Stimulated activated CD4-positive, alpha-beta T cell treated with anti-CD3 and anti-CD28 coated beads, TNF-alpha, amount 100 ng/mL, for 4 hours (primary cell): ENCODE data around the gene CHN2.
"Not testable (repeated sequence)": the region's sequence is repeated elsewhere in the genome, so short reads cannot be mapped to it uniquely, and the experiment has no call there.

Experiments
- DNase-seq, 3 experiments: peaks; one replicate each; pipeline ENCODE4 v3.0.0-alpha.2; 2020; ENCODE audit warnings: low read depth in 3 of 3

CHN2 gene

DNA sequence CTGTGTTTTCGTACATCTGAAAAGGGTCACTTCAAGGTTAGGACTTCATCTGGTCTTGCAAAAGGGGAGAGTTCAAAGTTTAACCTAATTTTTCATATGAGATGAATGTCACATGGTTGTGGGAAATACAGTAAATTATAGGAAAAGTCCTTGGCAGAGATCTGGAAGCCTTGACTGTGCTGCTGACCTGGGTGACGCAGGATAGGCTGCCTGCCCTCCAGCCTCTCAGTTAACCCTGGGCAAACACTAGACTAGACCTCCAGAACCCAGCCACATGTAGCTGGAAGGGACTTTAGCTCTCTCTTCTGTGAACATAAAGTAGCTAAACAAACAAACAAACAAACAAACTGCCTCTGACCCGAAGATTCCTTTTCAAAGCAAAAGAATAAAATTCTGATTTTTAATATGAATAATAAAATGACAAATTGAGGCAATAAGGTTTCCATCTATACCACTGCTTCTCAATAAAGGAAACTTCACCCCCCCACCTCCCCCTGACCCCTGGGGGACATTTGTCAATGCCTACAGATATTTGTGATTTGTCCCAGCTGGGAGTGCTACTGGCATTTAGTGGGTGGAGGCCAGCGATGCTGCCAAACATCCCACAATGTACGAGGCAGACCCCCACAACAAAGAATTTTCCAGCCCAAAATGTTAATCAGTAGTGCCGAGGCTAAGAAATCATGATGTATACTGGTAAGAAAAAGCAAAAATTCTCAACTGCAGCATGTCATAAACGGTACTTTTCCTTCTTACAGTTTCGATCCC is 293.8 kb downstream of the CHN2 start:
- DNase-seq, result no peak

DNA sequence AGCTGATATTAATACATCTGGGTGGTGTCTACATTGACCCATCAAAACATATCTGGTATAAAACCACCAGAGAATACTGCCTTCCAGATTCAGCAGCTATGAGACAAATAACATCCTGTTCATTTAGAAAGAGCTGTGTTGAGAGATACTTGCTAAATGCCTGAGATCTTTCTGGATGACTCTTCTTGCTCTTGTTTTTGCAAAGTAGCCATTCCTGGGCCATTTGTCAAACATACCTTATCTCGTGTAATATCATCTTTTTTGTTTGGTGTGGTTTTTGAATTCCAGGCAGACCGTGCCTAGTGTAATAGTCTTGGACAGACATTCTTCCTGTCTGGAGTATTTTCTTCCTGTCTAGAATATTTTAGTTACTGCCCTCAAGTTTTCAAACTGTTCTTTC is 294.4 kb downstream of the CHN2 start:
- DNase-seq, result no peak

DNA sequence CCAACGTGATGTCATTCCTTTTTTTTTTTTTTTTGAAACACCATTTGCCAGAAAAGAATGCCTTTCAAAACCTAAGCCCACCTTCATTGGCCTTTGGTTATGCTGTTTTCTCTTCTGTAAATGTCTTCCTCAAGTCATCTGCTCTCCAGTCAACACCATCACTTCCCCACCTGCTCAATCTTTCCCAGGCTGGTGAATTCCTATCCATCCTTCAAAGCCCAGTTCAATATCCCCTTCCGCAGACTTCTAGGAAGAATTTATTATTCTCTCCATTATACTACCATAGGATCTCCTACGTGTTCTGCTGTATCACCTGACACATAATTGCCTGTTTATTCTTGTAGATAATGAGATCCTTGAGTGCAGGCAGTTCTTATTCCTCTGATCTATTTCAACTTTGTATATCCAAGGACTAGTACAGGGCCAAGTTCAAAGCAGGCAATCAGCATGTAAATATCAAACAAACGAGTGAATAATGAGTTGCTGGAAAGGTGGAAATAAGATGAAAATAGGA is 295.6 kb downstream of the CHN2 start:
- DNase-seq, result no peak

DNA sequence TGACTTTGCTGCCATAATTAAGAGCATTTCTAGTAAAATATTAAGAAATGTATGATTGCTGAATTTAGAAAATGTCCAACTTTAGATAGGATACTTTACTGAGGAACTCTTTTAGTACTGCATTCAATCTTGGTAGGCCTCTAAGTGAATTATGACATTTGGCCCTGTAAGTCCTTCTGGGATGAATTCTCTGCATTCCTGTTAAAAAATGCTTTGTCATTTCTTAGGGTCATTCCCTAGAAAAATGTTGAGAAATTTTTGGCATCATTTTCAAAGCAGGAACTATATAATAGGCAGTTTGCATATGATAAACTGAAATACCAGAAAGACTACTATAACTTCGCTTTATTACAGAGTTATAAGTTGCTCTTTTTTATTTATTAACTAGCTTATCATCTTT is 299.8 kb downstream of the CHN2 start:
- DNase-seq, result no peak

DNA sequence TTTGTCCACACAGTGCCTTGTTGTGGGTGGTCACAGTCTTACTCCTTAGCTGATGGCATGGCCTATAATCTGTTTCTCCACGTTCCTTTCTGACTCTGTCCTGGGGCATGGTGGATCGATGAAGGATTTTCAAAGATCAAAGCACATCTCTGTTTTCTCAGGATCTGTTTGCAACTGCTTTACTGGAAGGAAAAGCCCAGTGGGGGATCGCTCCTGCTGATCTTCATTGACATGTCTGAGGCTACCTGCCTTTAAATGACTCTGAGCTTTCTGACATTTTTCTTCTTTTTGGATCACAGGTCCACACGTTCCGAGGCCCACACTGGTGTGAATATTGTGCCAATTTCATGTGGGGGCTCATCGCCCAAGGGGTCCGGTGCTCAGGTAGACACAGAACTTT is 301.1 kb downstream of the CHN2 start:
- DNase-seq, result no peak

DNA sequence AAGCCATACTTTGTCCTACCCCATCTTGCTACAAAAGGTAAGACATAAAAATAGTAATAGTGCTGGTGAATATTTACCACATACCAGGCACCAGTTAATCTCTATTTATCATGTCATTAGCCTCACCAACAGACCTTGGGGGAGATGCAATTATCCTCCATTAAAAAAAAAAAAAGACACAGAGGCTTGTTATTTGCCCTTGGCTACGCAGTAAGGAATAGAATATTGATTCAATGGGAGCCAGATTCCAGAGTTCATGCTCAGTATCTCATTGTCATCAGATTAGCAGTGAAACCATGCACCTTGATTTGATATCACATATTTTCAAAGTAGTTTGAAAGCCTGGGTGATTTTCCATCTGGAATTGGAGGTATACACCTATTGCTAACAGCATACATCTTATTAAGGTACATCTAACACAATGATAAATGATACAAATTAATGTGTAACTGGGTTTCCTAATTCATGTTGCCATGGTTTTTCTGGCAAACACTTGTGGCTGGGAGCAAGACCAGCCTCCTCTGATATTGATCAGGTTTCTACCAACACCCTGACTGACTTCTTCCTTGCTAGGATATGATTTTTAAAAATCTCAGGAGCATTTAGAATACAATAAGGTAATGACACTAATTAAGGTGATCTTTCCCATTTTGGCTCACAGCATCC is 301.9 kb downstream of the CHN2 start:
- DNase-seq, result no peak

- no peak for DNase-seq
Observed at GRCh38 chr7:29499932-29500331, 305.4 kb downstream of the CHN2 start.

DNA sequence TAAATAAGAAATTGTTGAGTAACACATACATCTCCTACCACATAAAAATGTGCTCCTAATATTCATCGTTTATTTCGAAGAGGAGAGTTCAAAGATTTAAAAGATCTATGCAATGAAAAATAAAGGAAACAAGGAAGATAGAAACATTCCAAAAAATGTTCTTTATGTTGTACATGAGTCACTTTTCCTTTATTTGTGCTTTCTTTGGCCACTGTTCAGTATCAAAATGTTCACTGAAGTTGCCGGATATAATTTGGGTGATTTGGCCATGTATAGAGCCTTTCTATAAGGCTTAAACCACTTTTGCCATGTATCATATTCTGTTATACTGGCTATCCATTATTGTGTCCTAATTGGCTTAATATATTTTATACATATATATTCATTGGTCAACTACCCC is 306.1 kb downstream of the CHN2 start:
- DNase-seq, result no peak

- DNase-seq, result no peak
Observed at GRCh38 chr7:29502133-29502532, 307.6 kb downstream of the CHN2 start.

GRCh38 chr7:29505931-29506330 is 311.4 kb downstream of the CHN2 start:
- DNase-seq, result no peak

DNA sequence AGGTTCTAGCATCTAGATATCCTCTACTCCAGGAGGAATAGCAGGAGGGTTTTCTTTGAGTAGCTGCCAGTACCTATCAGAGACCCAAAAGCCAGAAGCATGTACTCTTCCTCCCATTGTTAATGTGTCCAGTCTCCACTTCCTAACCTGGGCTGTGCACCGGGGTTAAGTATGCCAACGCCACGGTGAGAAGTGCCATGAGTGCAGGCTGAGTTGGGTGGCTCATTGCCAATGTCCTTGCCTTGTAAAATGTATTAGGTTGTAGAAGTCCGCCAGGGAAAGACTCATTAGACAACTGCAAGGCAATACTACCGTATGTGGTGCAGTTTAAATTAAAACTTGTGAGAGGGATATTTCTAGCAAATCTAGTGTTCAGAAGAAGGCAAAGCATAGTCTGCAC is 314.0 kb downstream of the CHN2 start:
- no peak for DNase-seq

- DNase-seq, result no peak
Observed at GRCh38 chr7:29510028-29510427, 315.5 kb downstream of the CHN2 start.

DNA sequence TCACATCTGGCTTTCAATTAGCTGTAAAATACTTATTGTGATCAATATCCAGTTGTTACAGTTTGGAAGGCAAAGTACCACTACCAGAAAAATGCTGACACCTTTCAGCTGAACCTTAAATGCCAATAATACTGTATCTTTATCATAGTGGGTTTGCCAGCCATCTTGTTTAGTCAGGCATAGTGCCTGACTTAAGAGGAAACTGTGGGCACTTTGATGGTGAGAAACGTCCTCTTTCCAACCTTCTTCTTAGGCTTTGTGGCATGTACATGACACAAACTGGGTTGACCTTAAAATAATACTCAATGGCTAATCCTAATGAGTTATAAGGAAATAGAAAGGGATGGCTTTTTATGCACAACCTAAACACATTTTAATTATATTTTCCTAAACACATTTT is 316.8 kb downstream of the CHN2 start:
- DNase-seq, result no peak

GRCh38 chr7:29511851-29512250 is 317.3 kb downstream of the CHN2 start:
- DNase-seq, result no peak

- DNase-seq, result no peak
Observed at GRCh38 chr7:29516491-29516890, 321.9 kb downstream of the CHN2 start.

DNA sequence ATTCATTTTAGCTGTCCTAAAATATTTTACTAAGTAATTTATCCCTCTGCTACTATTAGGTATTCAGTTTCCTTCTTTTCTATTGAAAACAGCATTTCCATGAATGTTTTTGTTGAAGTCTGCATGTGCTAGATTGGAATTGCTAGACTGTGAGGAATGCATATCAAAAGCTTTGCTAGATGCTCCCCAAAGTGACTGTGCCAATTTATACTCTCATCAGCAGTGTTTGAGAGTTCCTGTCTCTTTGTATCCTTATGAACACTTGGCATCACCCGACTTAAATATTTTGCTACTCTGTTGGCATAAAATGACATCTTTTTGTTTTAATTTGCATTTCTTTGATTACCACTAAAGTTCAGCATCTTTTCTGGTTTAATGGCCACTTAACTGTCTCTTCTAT is 324.0 kb downstream of the CHN2 start:
- DNase-seq, result no peak

DNA sequence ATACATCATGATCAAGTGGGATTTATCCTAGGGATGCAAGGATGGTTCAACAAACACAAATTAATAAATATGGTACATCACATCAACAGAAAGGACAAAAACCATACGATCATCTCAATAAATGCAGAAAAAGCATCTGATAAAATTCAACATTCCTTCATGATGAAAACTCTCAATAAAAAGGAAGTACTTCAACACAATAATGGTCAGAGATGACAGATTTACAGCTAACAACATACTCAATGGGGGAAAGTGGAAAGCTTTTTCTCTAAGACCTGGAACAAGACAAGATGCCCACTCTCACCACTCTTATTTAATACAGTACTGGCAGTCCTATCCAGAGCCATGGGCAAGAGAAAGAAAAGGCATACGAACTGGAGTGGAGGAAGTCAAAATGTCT is 329.2 kb downstream of the CHN2 start:
- DNase-seq, result no peak

DNA sequence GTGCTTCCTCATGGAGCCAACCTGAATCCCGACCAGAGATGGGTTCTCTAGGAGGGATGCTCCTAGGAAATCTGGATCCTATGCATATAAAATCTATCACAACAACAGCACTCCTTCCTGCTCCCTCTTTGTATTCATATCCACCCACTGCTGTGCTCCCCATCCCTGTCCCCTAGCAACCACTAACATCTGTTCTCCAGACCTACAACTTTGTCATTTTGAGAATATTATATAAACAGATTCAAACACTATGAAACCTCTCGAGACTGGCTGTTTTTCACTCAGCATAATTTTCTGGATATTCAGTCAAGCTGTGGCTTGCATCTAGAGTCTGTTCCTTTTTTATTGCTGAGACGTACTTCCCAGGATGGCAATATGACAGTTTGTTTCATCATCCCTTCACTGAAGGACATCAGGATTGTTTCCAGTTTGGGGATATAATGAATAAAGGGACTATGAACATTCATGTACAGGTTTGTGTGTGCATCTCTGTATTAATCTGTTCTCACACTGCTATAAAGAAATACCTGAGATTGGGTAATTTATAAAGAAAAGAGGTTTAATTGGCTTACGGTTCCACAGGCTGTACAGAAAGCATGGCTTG is 333.0 kb downstream of the CHN2 start:
- DNase-seq, result no peak

DNA sequence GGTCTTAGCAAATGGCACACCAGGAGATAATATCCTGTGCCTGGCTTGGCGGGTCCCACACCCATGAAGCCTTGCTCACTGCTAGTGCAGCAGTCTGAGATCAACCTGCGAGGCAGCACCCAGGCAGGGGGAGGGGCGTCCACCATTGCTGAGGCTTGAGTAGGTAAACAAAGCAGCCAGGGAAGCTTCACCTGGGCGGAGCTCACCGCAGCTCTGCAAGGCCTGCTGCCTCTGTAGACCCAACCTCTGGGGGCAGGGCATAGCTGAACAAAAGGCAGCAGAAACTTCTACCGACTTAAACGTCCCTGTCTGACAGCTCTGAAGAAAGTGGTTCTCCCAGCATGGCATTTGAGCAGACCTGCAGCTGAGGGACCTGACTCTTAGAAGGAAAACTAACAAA is 334.0 kb downstream of the CHN2 start:
- DNase-seq, result not testable (repeated sequence)
